ENCODE results near the gene SKP1.

SKP1 gene

GRCh38 chr5:134138416-134139376 is 38.1 kb downstream of the SKP1 start:
- intact Hi-C loops (cut with DNase I; ENCODE audit: low total_unique reads) = no loop called here
- DNase-seq = peak in 1 of 2 donors; percentile 6
- TF ChIP-seq, protein P1, sequence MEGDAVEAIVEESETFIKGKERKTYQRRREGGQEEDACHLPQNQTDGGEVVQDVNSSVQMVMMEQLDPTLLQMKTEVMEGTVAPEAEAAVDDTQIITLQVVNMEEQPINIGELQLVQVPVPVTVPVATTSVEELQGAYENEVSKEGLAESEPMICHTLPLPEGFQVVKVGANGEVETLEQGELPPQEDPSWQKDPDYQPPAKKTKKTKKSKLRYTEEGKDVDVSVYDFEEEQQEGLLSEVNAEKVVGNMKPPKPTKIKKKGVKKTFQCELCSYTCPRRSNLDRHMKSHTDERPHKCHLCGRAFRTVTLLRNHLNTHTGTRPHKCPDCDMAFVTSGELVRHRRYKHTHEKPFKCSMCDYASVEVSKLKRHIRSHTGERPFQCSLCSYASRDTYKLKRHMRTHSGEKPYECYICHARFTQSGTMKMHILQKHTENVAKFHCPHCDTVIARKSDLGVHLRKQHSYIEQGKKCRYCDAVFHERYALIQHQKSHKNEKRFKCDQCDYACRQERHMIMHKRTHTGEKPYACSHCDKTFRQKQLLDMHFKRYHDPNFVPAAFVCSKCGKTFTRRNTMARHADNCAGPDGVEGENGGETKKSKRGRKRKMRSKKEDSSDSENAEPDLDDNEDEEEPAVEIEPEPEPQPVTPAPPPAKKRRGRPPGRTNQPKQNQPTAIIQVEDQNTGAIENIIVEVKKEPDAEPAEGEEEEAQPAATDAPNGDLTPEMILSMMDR (IDR thresholded peaks at IDR 0.05) = no peak
- Histone ChIP-seq H3K36me3 (peaks cover 14 to 75% (median 54%) of the 10 kb centered on the region in 3 donors), H3K4me3 (no peak overlapping the region), H3K9me3 (no peaks in the 10 kb centered on the region), H3K27ac (no peak overlapping the region), H3K4me1 (peaks cover 0 to 17% (median 0%) of the 10 kb centered on the region in 4 donors), H3K27me3 (no peaks in the 10 kb centered on the region)

DNA sequence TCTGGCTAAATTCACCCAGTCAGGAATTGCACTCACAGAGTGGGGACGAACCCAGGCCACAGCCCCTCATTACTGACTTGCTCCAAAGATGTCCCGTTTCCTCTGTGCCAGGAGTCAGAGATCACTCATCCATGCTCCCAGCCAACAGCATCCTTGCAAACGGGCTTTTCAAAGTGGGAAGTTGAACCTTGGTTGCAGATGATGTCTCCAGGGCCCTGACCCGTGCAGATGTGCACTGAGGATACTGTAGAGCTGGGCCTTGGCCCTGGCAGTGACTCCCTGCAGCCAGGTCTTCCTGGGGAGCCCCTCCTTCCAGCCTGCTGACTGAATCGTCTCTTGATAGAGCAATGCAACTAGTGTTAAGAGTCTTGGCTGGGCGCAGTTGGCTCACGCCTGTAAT is 40.0 kb downstream of the SKP1 start:
- no peak overlapping the region for H3K4me3 ChIP-seq
- TF ChIP-seq, protein P1 (IDR thresholded peaks at IDR 0.05) = no peak
- H3K36me3 ChIP-seq = peaks cover 14 to 75% (median 53%) of the 10 kb centered on the region in 3 donors
- H3K4me1 ChIP-seq = peaks cover 0 to 28% (median 0%) of the 10 kb centered on the region in 4 donors
- H3K27ac ChIP-seq = no peak overlapping the region
- intact Hi-C loops (cut with DNase I; ENCODE audit: low total_unique reads) = no loop called here
- no peaks in the 10 kb centered on the region for H3K27me3 ChIP-seq
- DNase-seq = peak; percentile 13 to 34
- H3K9me3 ChIP-seq = no peaks in the 10 kb centered on the region

GRCh38 chr5:134136221-134136631 is 40.5 kb downstream of the SKP1 start:
- no peak overlapping the region for H3K27ac ChIP-seq
- TF ChIP-seq, protein P1 (IDR thresholded peaks at IDR 0.05) = no peak
- peak in 1 of 2 donors; percentile 47 for DNase-seq
- H3K36me3 ChIP-seq = peaks cover 14 to 79% (median 53%) of the 10 kb centered on the region in 3 donors
- intact Hi-C loops (cut with DNase I; ENCODE audit: low total_unique reads) = no loop called here
- H3K4me1 ChIP-seq = peaks cover 0 to 22% (median 0%) of the 10 kb centered on the region in 4 donors
- H3K27me3 ChIP-seq = no peaks in the 10 kb centered on the region
- H3K4me3 ChIP-seq = no peak overlapping the region
- no peaks in the 10 kb centered on the region for H3K9me3 ChIP-seq

DNA sequence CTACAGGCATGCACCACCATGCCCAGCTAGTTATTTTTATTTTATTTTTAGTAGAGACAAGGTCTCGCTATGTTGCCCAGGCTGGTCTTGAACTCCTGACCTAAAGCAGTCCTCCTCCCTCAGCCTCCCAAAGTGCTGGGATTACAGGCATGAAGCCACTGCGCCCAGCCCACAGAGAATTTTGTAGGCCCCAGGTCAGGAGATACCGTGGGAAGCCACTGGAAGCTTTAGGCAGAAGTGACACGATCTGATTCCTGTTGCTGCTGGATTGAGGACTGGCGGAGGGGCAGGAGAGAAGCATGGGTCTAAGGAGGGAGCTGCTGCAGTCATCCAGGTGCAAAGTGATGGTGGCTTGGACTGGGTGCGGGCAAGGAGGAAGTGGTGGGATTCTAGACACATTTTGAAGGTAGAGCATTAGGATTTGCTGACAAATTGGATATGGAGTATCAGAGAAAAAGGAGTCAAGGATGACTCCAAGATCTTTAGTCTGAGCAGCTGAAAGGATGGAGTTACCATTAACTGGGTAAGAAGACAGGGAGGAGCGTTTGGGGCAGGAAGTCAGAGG is 41.6 kb downstream of the SKP1 start:
- peaks cover 0 to 16% (median 0%) of the 10 kb centered on the region in 4 donors for H3K4me1 ChIP-seq
- no peak overlapping the region for H3K27ac ChIP-seq
- no peaks in the 10 kb centered on the region for H3K27me3 ChIP-seq
- DNase-seq = peak in 1 of 2 donors; percentile 24
- intact Hi-C loops (cut with DNase I; ENCODE audit: low total_unique reads) = no loop called here
- H3K36me3 ChIP-seq = peaks cover 14 to 83% (median 49%) of the 10 kb centered on the region in 3 donors
- H3K4me3 ChIP-seq = no peak overlapping the region
- H3K9me3 ChIP-seq = no peaks in the 10 kb centered on the region
- TF ChIP-seq, protein P1 (IDR thresholded peaks at IDR 0.05) = no peak

DNA sequence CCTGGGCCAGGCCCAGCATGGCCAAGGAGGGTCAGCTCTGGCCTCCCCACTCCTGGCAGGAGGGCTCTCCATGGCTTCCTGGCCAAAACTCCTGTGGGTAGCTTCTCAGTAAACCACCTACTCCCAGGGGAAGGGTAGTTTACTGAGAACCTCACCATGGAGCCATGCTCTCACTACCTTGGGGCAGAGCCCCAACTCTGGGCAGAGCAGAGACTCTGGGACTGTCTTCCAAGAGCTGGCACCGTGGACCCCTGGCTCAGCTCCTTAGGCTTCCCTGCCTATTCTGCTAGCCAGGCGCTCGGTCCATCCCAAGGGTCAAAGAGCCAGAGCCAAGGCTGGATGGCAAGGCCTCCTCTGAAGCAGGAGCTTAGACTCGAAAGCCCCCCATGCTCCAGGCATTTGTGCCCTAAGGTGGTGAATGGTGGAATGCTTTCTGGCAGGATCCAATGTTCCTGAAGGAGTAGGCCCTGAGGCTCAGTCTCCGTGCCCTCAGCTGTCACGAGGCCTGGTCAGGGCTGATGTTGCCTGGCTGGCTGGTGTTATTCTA is 42.7 kb downstream of the SKP1 start:
- TF ChIP-seq, protein P1 (IDR thresholded peaks at IDR 0.05) = no peak
- Histone ChIP-seq H3K36me3 (peaks cover 14 to 83% (median 49%) of the 10 kb centered on the region in 3 donors), H3K4me3 (no peak overlapping the region), H3K9me3 (no peaks in the 10 kb centered on the region), H3K27me3 (no peaks in the 10 kb centered on the region), H3K4me1 (peaks cover 0 to 18% (median 0%) of the 10 kb centered on the region in 4 donors), H3K27ac (no peak overlapping the region)
- peak; percentile 12 to 53 for DNase-seq
- intact Hi-C loops (cut with DNase I; ENCODE audit: low total_unique reads) = no loop called here
